Loucy (cell line): ENCODE data around the gene KLHDC3.

Source experiments
- H2AFZ ChIP-seq: fragments of 200-600 bp; sonication (generic); 2 replicates; pipeline ENCODE4 v1.6.0; 2016; ENCODE audit warnings: antibody characterized with exemption, mild to moderate bottlenecking, low read length, moderate library complexity
- H3F3A ChIP-seq: fragments of 200-600 bp; 2 replicates; pipeline ENCODE4 v1.6.0; 2016; ENCODE audit warnings: antibody characterized with exemption, low read depth, mild to moderate bottlenecking
- H3K27me3 ChIP-seq: fragments of 200-600 bp; sonication (generic); 2 replicates; pipeline ENCODE4 v1.6.1; 2014; ENCODE audit warnings: low read length, mild to moderate bottlenecking; ENCODE audit not compliant: insufficient read depth, poor library complexity, severe bottlenecking
- H3K36me3 ChIP-seq: fragments of 200-600 bp; sonication (generic); 2 replicates; pipeline ENCODE4 v1.6.1; 2016; ENCODE audit warnings: low read length; ENCODE audit not compliant: insufficient read depth
- H3K4me1 ChIP-seq: fragments of 200-600 bp; sonication (generic); 2 replicates; pipeline ENCODE4 v1.5.1; 2014; ENCODE audit warnings: low read length, mild to moderate bottlenecking; ENCODE audit not compliant: insufficient read depth, poor library complexity, severe bottlenecking
- H3K4me2 ChIP-seq: fragments of 200-600 bp; sonication (generic); 2 replicates; pipeline ENCODE4 v1.6.0; 2014; ENCODE audit warnings: antibody characterized with exemption, low read length, low read depth, mild to moderate bottlenecking; ENCODE audit not compliant: poor library complexity, severe bottlenecking
- H3K4me3 ChIP-seq: fragments of 200-600 bp; sonication (generic); 2 replicates; pipeline ENCODE4 v1.5.1; 2014; ENCODE audit warnings: low read length, mild to moderate bottlenecking, mixed read lengths; ENCODE audit not compliant: poor library complexity, severe bottlenecking
- H3K79me2 ChIP-seq: fragments of 200-600 bp; sonication (generic); 2 replicates; pipeline ENCODE4 v1.6.1; 2014; ENCODE audit warnings: low read length; ENCODE audit not compliant: insufficient read depth
- H3K9ac ChIP-seq: fragments of 200-600 bp; sonication (generic); 2 replicates; pipeline ENCODE4 v1.6.0; 2014; ENCODE audit warnings: mild to moderate bottlenecking, low read depth, low read length, moderate library complexity; ENCODE audit not compliant: poor library complexity, severe bottlenecking
- H3K9me2 ChIP-seq: fragments of 200-600 bp; sonication (generic); replicated peaks from 2 replicates; pipeline ENCODE4 v1.6.1; 2016; ENCODE audit warnings: low read depth, low read length, mixed read lengths
- H3K9me3 ChIP-seq: fragments of 200-600 bp; sonication (generic); 2 replicates; pipeline ENCODE4 v1.6.1; 2014; ENCODE audit warnings: mild to moderate bottlenecking, antibody characterized with exemption, low read length, low read depth; ENCODE audit not compliant: insufficient read depth
- H4K20me1 ChIP-seq: fragments of 200-600 bp; sonication (generic); 2 replicates; pipeline ENCODE4 v1.6.0; 2014; ENCODE audit warnings: antibody characterized with exemption, low read length, mild to moderate bottlenecking; ENCODE audit not compliant: insufficient read depth, poor library complexity, severe bottlenecking
- CTCF ChIP-seq: fragments of 200-600 bp; sonication (generic); conservative IDR thresholded peaks from 2 replicates; pipeline ENCODE4 v1.5.1; 2014; ENCODE audit warnings: mild to moderate bottlenecking, antibody characterized with exemption, low read length
- EZH2phosphoT487 ChIP-seq: fragments of 200-600 bp; IDR thresholded peaks from 2 replicates; pipeline ENCODE4 v1.6.1; 2018; ENCODE audit warnings: antibody characterized with exemption, mild to moderate bottlenecking, moderate library complexity, borderline replicate concordance

The KLHDC3 gene

DNA sequence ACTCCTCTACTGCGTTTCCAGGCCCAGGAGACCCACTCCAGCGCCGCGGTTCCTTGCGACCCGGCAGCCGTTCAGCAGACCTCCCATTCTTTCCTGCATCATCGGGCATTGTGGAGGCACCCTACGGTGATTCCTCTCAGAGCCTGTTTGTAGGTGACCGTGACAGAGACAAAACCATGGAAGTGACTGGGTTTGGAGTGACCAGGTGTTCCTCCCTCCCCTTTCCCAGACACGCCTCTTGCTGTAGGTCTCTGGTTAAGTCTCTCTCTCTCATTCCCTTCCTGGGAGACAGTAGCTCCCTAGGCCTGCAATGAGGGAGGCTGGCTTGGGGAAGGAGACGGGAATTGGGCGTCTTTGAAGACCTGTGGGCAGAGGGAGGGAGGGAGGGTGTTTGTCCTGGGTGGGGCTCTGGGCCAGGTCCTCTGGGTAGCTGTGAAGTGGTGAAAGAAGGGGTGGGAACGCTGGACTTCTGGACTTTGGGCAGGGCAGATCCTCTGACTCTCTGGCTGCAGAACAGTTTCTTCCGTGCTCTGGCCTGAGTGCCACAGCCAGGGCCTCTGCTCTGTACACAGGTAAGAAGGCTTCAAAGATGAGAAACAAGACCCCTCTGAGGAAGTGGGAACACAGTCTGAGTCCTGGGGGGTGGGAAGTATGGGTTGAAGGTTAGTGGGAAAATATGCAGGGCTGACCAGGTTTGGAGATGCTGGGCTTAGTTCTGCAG is 46.1 kb downstream of the KLHDC3 start:
- Histone ChIP-seq H3K36me3 (no peaks in the 10 kb centered on the region), H3K9me3 (no peaks in the 10 kb centered on the region), H3K27me3 (no peaks in the 10 kb centered on the region), H2AFZ (peak overlapping the region; percentile 98), H3K4me1 (peaks cover 20% of the 10 kb centered on the region), H3K4me3 (peak overlapping the region; percentile 83), H4K20me1 (no peaks in the 10 kb centered on the region), H3K9ac (peak overlapping the region; percentile 86), H3K9me2 (no peaks in the 10 kb centered on the region), H3K79me2 (peaks cover 32% of the 10 kb centered on the region), H3F3A (no peaks in the 10 kb centered on the region), H3K4me2 (peak overlapping the region; percentile 98)
- TF ChIP-seq EZH2phosphoT487 = no peak

GRCh38 chr6:43060755-43061633 is 46.9 kb downstream of the KLHDC3 start:
- no peaks in the 10 kb centered on the region for H3K27me3 ChIP-seq
- peaks cover 32% of the 10 kb centered on the region for H3K79me2 ChIP-seq
- TF ChIP-seq EZH2phosphoT487 (no peak), CTCF (no peak)
- H2AFZ ChIP-seq = no peak overlapping the region
- no peaks in the 10 kb centered on the region for H3K9me3 ChIP-seq
- H4K20me1 ChIP-seq = no peaks in the 10 kb centered on the region
- H3K4me2 ChIP-seq = peak overlapping the region; percentile 98
- peak overlapping the region; percentile 86 for H3K9ac ChIP-seq
- H3K9me2 ChIP-seq = no peaks in the 10 kb centered on the region
- peaks cover 20% of the 10 kb centered on the region for H3K4me1 ChIP-seq
- no peaks in the 10 kb centered on the region for H3F3A ChIP-seq
- H3K36me3 ChIP-seq = no peaks in the 10 kb centered on the region
- H3K4me3 ChIP-seq = peak overlapping the region; percentile 83

DNA sequence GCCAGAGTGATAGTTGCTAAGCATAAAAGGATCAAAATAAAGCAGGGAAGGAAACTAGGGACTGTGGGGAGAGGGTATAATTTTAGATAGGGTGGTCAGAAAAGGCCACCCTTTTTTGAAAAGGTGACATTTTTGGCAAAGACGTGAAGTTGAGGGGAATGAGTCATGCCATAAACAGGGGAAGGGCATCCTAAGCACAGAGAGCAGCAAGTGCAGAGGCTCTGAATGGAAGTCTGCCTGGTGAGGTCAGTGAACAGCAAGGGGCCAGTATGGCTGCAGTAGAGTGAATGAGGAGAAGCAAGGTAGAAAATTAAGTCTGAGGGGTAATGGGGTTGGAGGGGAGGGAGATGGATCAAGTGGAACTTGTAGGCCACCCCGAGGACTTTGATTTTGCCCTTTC is 47.8 kb downstream of the KLHDC3 start:
- no peak overlapping the region for H3K4me2 ChIP-seq
- H3K27me3 ChIP-seq = no peaks in the 10 kb centered on the region
- no peaks in the 10 kb centered on the region for H3K9me3 ChIP-seq
- no peaks in the 10 kb centered on the region for H4K20me1 ChIP-seq
- no peak overlapping the region for H2AFZ ChIP-seq
- TF ChIP-seq CTCF (no peak), EZH2phosphoT487 (no peak)
- H3F3A ChIP-seq = no peaks in the 10 kb centered on the region
- H3K4me3 ChIP-seq = no peak overlapping the region
- H3K79me2 ChIP-seq = peaks cover 32% of the 10 kb centered on the region
- no peaks in the 10 kb centered on the region for H3K36me3 ChIP-seq
- H3K9me2 ChIP-seq = no peaks in the 10 kb centered on the region
- H3K9ac ChIP-seq = no peak overlapping the region
- H3K4me1 ChIP-seq = peaks cover 20% of the 10 kb centered on the region
